SK-N-SH treated with all-trans-retinoic acid at 6 μM for 48 hours (cell line): Measurements from ENCODE around the gene NLE1.

Source experiments
- ARNTL ChIP-seq: fragments of 450-650 bp; formaldehyde crosslinking; IDR thresholded peaks from 2 replicates; pipeline ENCODE4 v1.5.0; 2020; ENCODE audit warnings: low read depth, mild to moderate bottlenecking, moderate library complexity, borderline replicate concordance
- BACH2 ChIP-seq: fragments of 250-450 bp; sonication (Bioruptor Pico); IDR thresholded peaks from 2 replicates; pipeline ENCODE4 v1.9.0; 2021; ENCODE audit warnings: mild to moderate bottlenecking, borderline replicate concordance
- CSRNP3 ChIP-seq: fragments of 250-450 bp; sonication (Bioruptor Pico); IDR thresholded peaks from 2 replicates; pipeline ENCODE4 v1.5.1; 2021; ENCODE audit warnings: mild to moderate bottlenecking, moderate library complexity
- RARB ChIP-seq: fragments of 250-450 bp; sonication (Bioruptor Pico); IDR thresholded peaks from 2 replicates; pipeline ENCODE4 v1.8.0; 2021; ENCODE audit warnings: mild to moderate bottlenecking, moderate library complexity
- TCF4 ChIP-seq: fragments of 250-450 bp; sonication (Bioruptor Pico); IDR thresholded peaks from 2 replicates; pipeline ENCODE4 v1.8.0; 2021; ENCODE audit warnings: mild to moderate bottlenecking, moderate library complexity, borderline replicate concordance

- TF ChIP-seq BACH2 (CRISPR knock-in tag) (no peak), TCF4 (CRISPR knock-in tag) (no peak), ARNTL (CRISPR knock-in tag) (no peak), CSRNP3 (CRISPR knock-in tag) (no peak), RARB (no peak)
Observed at GRCh38 chr17:35086931-35087573, 55.1 kb downstream of the NLE1 start.
